PFSK-1 (cell line): ENCODE data around the gene PEX11G.

Source experiments
- FOXP2 ChIP-seq: optimal IDR thresholded peaks from 2 replicates; pipeline ENCODE3; 2011; ENCODE audit warnings: borderline replicate concordance, control low read depth, inconsistent platforms; ENCODE audit not compliant: insufficient read depth; ENCODE audit errors: extremely low read length, extremely low read depth
- POLR2AphosphoS5 ChIP-seq: IDR thresholded peaks from 2 replicates; pipeline ENCODE4 v1.6.1; 2012; ENCODE audit warnings: low read depth, mild to moderate bottlenecking, control low read depth, low read length, moderate library complexity
- REST ChIP-seq, 2 experiments: IDR thresholded peaks; 2 replicates each; pipeline versions ENCODE4 v1.6.1 to v1.8.0; 2011 to 2012; ENCODE audit warnings: low read depth in 2 of 2, low read length in 2 of 2, control low read depth in 1 of 2, inconsistent platforms in 1 of 2, mild to moderate bottlenecking in 1 of 2, moderate library complexity in 1 of 2; ENCODE audit not compliant: insufficient read depth in 1 of 2
- SIN3A ChIP-seq: IDR thresholded peaks from 2 replicates; pipeline ENCODE4 v1.6.1; 2012; ENCODE audit warnings: mild to moderate bottlenecking, low read length, moderate library complexity, borderline replicate concordance; ENCODE audit not compliant: insufficient read depth
- TAF1 ChIP-seq: IDR thresholded peaks from 2 replicates; pipeline ENCODE4 v1.6.1; 2012; ENCODE audit warnings: low read length, control low read depth, borderline replicate concordance; ENCODE audit not compliant: insufficient read depth

GRCh38 chr19:7506385-7507328 lies 17.8 kb upstream of the PEX11G start:
- TF ChIP-seq REST (IDR thresholded peaks at IDR 0.05; ENCODE audit: insufficient read depth in 1 of 2, low read depth in 2 of 2, low read length in 2 of 2) = no peak
- no peak for TF ChIP-seq POLR2AphosphoS5
- TF ChIP-seq TAF1 = peak; percentile 29; the same call in 1 of the 2 replicates
- TF ChIP-seq SIN3A = no peak
- no peak for TF ChIP-seq FOXP2
